ENCODE results near the gene TPR. TPM values are rescaled to one million over a fixed set of nuclear protein-coding genes. Genes with fewer than 3 reads are reported as not detected.

Gene TPR
- total RNA-seq, 1 donor from 2014 or later: 134 TPM

DNA sequence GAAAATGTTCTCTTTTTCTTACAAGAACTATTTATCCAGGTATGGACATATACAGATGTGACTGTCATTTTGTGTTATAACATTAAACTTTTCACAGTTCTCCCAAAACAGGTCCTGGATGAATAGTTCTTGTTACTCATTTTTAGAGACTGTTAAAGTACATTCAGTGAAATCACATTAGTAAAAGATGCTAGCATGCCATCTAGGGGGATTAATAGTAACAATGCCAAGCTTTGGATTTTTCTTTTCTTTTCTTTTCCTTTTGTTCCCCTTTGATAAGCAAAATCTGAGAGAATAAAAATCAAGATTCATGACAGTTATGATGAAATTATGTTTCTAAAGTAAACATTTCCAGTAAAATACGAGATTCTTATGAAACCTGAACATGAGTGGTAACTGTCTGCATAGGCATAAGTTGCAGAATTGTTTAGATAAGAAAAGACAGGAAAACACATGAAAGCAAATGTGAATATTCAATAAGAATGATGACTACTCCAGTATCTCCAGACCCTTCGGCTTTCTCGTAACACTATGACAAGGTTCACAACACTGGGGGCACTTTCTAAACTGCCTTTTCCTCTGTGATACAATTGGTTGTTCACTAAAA is 77.5 kb downstream of the TPR start:
- no peak for DNase-seq (ENCODE audit: low spot score, unreplicated experiment)
- no peaks in the 10 kb centered on the region for H3K27me3 Mint-ChIP-seq
- no peak overlapping the region for H3K4me3 Mint-ChIP-seq (ENCODE audit: low read depth)
- H3K27ac Mint-ChIP-seq: no peak overlapping the region
- H3K9me3 Mint-ChIP-seq (ENCODE audit: low read depth): no peaks in the 10 kb centered on the region
- H3K4me1 Mint-ChIP-seq (ENCODE audit: low read depth): peaks cover 6% of the 10 kb centered on the region
- no peaks in the 10 kb centered on the region for H3K36me3 Mint-ChIP-seq (ENCODE audit: insufficient read depth)
- TF ChIP-seq CTCF (IDR thresholded peaks at IDR 0.05; ENCODE audit: unreplicated experiment): no peak

DNA sequence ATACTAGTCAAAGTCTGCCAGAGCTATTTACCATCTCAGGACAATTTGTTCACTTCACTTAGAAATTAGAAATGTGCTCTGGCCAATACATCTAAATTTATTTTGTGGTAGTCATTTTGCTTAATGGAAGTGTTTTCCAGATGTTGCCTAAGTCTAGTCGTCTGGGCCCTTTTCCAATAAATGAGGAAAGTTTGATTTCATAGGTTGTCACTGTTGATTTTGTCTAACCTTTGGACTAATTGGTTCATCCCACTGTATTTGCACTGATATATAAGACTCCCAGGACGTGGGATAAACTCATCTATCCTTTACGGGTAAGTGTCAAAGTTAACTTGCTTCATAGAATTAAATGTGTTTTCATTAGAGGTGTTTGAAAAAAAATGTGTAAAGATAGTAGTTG is 79.1 kb downstream of the TPR start, which contains the start of gene PRG4:
Gene PRG4, plus strand, starts transcription at position 300 of the 400 bp plus-strand sequence.
- H3K36me3 Mint-ChIP-seq (ENCODE audit: insufficient read depth): no peaks in the 10 kb centered on the region
- no peak for DNase-seq (ENCODE audit: low spot score, unreplicated experiment)

GRCh38 chr1:186292875-186293274 is 82.2 kb downstream of the TPR start:
- no peaks in the 10 kb centered on the region for H3K27me3 Mint-ChIP-seq
- H3K9me3 Mint-ChIP-seq (ENCODE audit: low read depth): no peaks in the 10 kb centered on the region
- TF ChIP-seq CTCF (IDR thresholded peaks at IDR 0.05; ENCODE audit: unreplicated experiment): no peak
- no peak for DNase-seq (ENCODE audit: low spot score, unreplicated experiment)
- H3K27ac Mint-ChIP-seq: no peak overlapping the region
- H3K4me3 Mint-ChIP-seq (ENCODE audit: low read depth): no peak overlapping the region
- H3K4me1 Mint-ChIP-seq (ENCODE audit: low read depth): peaks cover 4% of the 10 kb centered on the region
- H3K36me3 Mint-ChIP-seq (ENCODE audit: insufficient read depth): no peaks in the 10 kb centered on the region

More for the DNA sequence above, 79.1 kb downstream of the TPR start, which contains the start of gene PRG4:
- Mint-ChIP-seq H3K4me1 (ENCODE audit: low read depth) (peaks cover 4% of the 10 kb centered on the region), H3K9me3 (ENCODE audit: low read depth) (no peaks in the 10 kb centered on the region), H3K27me3 (no peaks in the 10 kb centered on the region), H3K27ac (no peak within 1 kb of the TSS), H3K4me3 (ENCODE audit: low read depth) (no peak within 1 kb of the TSS)
- no peak for TF ChIP-seq CTCF (IDR thresholded peaks at IDR 0.05; ENCODE audit: unreplicated experiment)

GRCh38 chr1:186291271-186291670 is 83.8 kb downstream of the TPR start:
- Mint-ChIP-seq H3K27me3 (no peaks in the 10 kb centered on the region), H3K27ac (no peak overlapping the region), H3K36me3 (ENCODE audit: insufficient read depth) (no peaks in the 10 kb centered on the region), H3K9me3 (ENCODE audit: low read depth) (no peaks in the 10 kb centered on the region), H3K4me1 (ENCODE audit: low read depth) (peaks cover 4% of the 10 kb centered on the region), H3K4me3 (ENCODE audit: low read depth) (no peak overlapping the region)
- TF ChIP-seq CTCF (IDR thresholded peaks at IDR 0.05; ENCODE audit: unreplicated experiment): no peak
- no peak for DNase-seq (ENCODE audit: low spot score, unreplicated experiment)

- no peak for TF ChIP-seq CTCF (IDR thresholded peaks at IDR 0.05; ENCODE audit: unreplicated experiment)
- Mint-ChIP-seq H3K4me3 (ENCODE audit: low read depth) (no peak overlapping the region), H3K4me1 (ENCODE audit: low read depth) (peaks cover 4% of the 10 kb centered on the region), H3K9me3 (ENCODE audit: low read depth) (no peaks in the 10 kb centered on the region), H3K36me3 (ENCODE audit: insufficient read depth) (no peaks in the 10 kb centered on the region), H3K27me3 (no peaks in the 10 kb centered on the region), H3K27ac (no peak overlapping the region)
- no peak for DNase-seq (ENCODE audit: low spot score, unreplicated experiment)
These were observed 85.0 kb downstream of the TPR start for GRCh38 chr1:186289943-186290545.

Measured in progenitor cell of endocrine pancreas (in vitro differentiated cells).